Heart right ventricle (tissue), 16 donors: ENCODE results near the gene PHOSPHO1. TPM values are rescaled to one million over a fixed set of nuclear protein-coding genes. Genes with fewer than 3 reads are reported as not detected.
"Not testable (repeated sequence)": the region's sequence is repeated elsewhere in the genome, so short reads cannot be mapped to it uniquely, and the experiment has no call there.

Experiments
- ATAC-seq, 8 donors: fragments of 200-7000 bp; cut with Tn5 transposase; one replicate each; pipeline ENCODE4 v1.9.1; 2020; ENCODE audit warnings: mild to moderate bottlenecking in 8 of 8, moderate library complexity in 8 of 8, moderate number of reproducible peaks in 1 of 8
- DNase-seq, 2 donors: peaks; one replicate each; pipeline ENCODE4 v3.0.0-alpha.2; 2020
- H3K27ac ChIP-seq, 10 donors: fragments of 200-600 bp; sonication (generic) in 2 of 10; one replicate each; pipeline versions ENCODE4 v1.5.0 to v1.8.0; 2020 to 2022; ENCODE audit warnings: mild to moderate bottlenecking in 3 of 10
- H3K27me3 ChIP-seq, 7 donors: fragments of 200-600 bp; one replicate each; pipeline ENCODE4 v1.8.0; 2021 to 2022; ENCODE audit warnings: mild to moderate bottlenecking in 2 of 7
- H3K36me3 ChIP-seq, 9 donors: fragments of 200-600 bp; sonication (generic) in 1 of 9; one replicate each; pipeline versions ENCODE4 v1.5.0 to v1.8.0; 2020 to 2022; ENCODE audit warnings: mild to moderate bottlenecking in 2 of 9
- H3K4me1 ChIP-seq, 9 donors: fragments of 200-600 bp; sonication (generic) in 1 of 9; one replicate each; pipeline versions ENCODE4 v1.5.0 to v1.8.0; 2020 to 2022; ENCODE audit warnings: mild to moderate bottlenecking in 4 of 9
- H3K4me3 ChIP-seq, 10 donors: fragments of 200-600 bp; sonication (generic) in 2 of 10; one replicate each; pipeline versions ENCODE4 v1.5.0 to v1.8.0; 2020 to 2022; ENCODE audit warnings: mild to moderate bottlenecking in 7 of 10, moderate library complexity in 2 of 10
- H3K9me3 ChIP-seq, 11 donors: fragments of 200-600 bp in 10 of 11; sonication (generic) in 2 of 11; one replicate each; pipeline versions ENCODE4 v1.5.0 to v1.8.0; 2013 to 2022; ENCODE audit warnings: mild to moderate bottlenecking in 2 of 11, control low read depth in 1 of 11, moderate library complexity in 1 of 11
- CTCF ChIP-seq, 9 donors: fragments of 200-600 bp; sonication (generic) in 2 of 9; IDR thresholded peaks; one replicate each; pipeline versions ENCODE4 v1.5.0 to v1.8.0; 2021 to 2022; ENCODE audit warnings: antibody characterized with exemption in 9 of 9, mild to moderate bottlenecking in 5 of 9, moderate library complexity in 1 of 9
- WGBS, 2 donors: extraction: QIAGEN DNeasy Blood & Tissue Kit; methylation state at CpG; one replicate each; pipeline ENCODE4 v1.1.7; 2013; ENCODE audit warnings: inconsistent platforms in 1 of 2; 5-methylcytosine and 5-hydroxymethylcytosine counted together
- intact Hi-C, 10 donors: fragments of 100-400 bp; cut with DNase I; formaldehyde crosslinking; loops; one replicate each; pipeline versions ENCODE4 v1.11.1 to v1.14.2; 2022
- long read RNA-seq, 3 donors: library from polyadenylated mRNA; unstranded; transcript quantifications; one replicate each; pipeline ENCODE4 v2.0.0, GENCODE V29; 2020 to 2021
- polyA plus RNA-seq, 2 donors: library from polyadenylated mRNA; stranded (reverse); fragments of 200-250 nt; gene quantifications; one replicate each; pipeline ENCODE4 v1.2.3, GENCODE V29; 2013
- total RNA-seq, 10 donors: library from RNA; stranded (reverse); fragmentation: NEBNext Ultra II Directional in 3 of 10; extraction: Animal tissue kit (Norgen Biotek cat#: 25700) in 3 of 10; gene quantifications; one replicate each; pipeline versions ENCODE4 v1.2.1 to v1.2.4, GENCODE V29; 2021 to 2023
- donor health status: Arrhythmogenic right ventricular cardiomyopathy.
- donor health status: ischemic (EF 13 %, LVEDD 7.1; RV severe dilation, severe dysfunction).
- donor health status: healthy with polysubstance abuse.
- donor health status: DM: no; HTN: yes; CAD: no.
- donor health status: DM: no; HTN: no; CAD: no.
- donor health status: ischemic (EF 25% LVEDD 6.9; RV normal size, moderate dysfunction).
- donor health status: ischemic (EF 25% LVEDD 5.7; RV mildly dilated, moderate dysfunction).
- donor health status: healthy.
- donor health status: DM: yes; HTN: yes; CAD: no.
- donor health status: Ischemic cardiomyopathy.
- donor health status: ischemic (EF 35%, LVEDD 5.7; RV mildly dilated, moderate dysfunction).
- donor health status: nonischemic (EF 11% LVEDD 7.7; RV severe dilation, severe dysfunction).
- donor health status: DM: yes; HTN: yes; CAD: no.
- donor health status: PGD.
- donor health status: ischemic (EF 29% LVEDD 5.4; RV normal size, mild dysfunction).
- donor health status: nonischemic (EF 23%, LVEDD 6.1; RV moderate dilation, normal function).

PHOSPHO1 gene
- total RNA-seq (1 to 10 TPM in 4 of 10 donors, under 1 TPM in 6; 0.14 to 1.9 (median 0.49) TPM), polyA plus RNA-seq (1 to 10 TPM in 1 of 2 donors, under 1 TPM in 1; 0.52 to 1.1 TPM)
- long read RNA-seq, donor 1 = 0 reads
- long read RNA-seq, donor 2 = 0 reads
- long read RNA-seq, donor 3 = 0 reads

GRCh38 chr17:49230636-49231562 lies at the start of gene PHOSPHO1:
Gene PHOSPHO1 (minus strand): TSS chr17:49230787. CDS start chr17:49226691, 4,096 bp downstream.
- Histone ChIP-seq H3K27me3 (peaks cover 0 to 29% (median 5%) of the 10 kb centered on the region in 7 donors), H3K4me1 (peaks cover 0 to 30% (median 15%) of the 10 kb centered on the region in 9 donors), H3K36me3 (no peaks in the 10 kb centered on the region), H3K9me3 (no peaks in the 10 kb centered on the region), H3K27ac (peak within 1 kb of the TSS in 6 of 10 donors; percentile 1 to 77 (median 49)), H3K4me3 (peak within 1 kb of the TSS; percentile 42 to 75 (median 62))
- peak; percentile 88 to 90 for DNase-seq
- intact Hi-C loops = no loop called here
- TF ChIP-seq CTCF (IDR thresholded peaks at IDR 0.05) = no peak
- peak; percentile 92 to 98 (median 96) for ATAC-seq
- WGBS, 2 donors = 4 to 5% methylated on average over 58 of the region's 58 CpGs

- H3K9me3 ChIP-seq = peaks cover 0 to 6% (median 0%) of the 10 kb centered on the region in 11 donors
- intact Hi-C loops = no loop called here
- H3K4me3 ChIP-seq = no peak overlapping the region
- no peaks in the 10 kb centered on the region for H3K27me3 ChIP-seq
- 92 to 95% methylated on average over 5 of the region's 5 CpGs for WGBS, 2 donors
- ATAC-seq = no peak
- DNase-seq = no peak
- H3K27ac ChIP-seq = no peak overlapping the region
- no peak for TF ChIP-seq CTCF (IDR thresholded peaks at IDR 0.05)
- H3K36me3 ChIP-seq = no peaks in the 10 kb centered on the region
- H3K4me1 ChIP-seq = no peaks in the 10 kb centered on the region
These were observed 49.5 kb upstream of the PHOSPHO1 start for GRCh38 chr17:49280061-49280460.

- intact Hi-C loops, DNase-seq, H3K4me1 ChIP-seq, H3K9me3 ChIP-seq, H3K4me3 ChIP-seq, H3K27ac ChIP-seq, H3K27me3 ChIP-seq, ATAC-seq, H3K36me3 ChIP-seq: not testable (repeated sequence)
- 91 to 92% methylated on average over 11 of the region's 11 CpGs for WGBS, 2 donors
These were observed 48.9 kb upstream of the PHOSPHO1 start for GRCh38 chr17:49279263-49280015.

GRCh38 chr17:49278076-49278475 lies 47.5 kb upstream of the PHOSPHO1 start:
- Histone ChIP-seq H3K36me3 (no peaks in the 10 kb centered on the region), H3K9me3 (peaks cover 0 to 6% (median 0%) of the 10 kb centered on the region in 11 donors), H3K27me3 (no peaks in the 10 kb centered on the region), H3K4me1 (no peaks in the 10 kb centered on the region), H3K27ac (no peak overlapping the region), H3K4me3 (no peak overlapping the region)
- DNase-seq = no peak
- no peak for ATAC-seq
- intact Hi-C loops = no loop called here
- TF ChIP-seq CTCF (IDR thresholded peaks at IDR 0.05) = no peak
- WGBS, 2 donors = 37 to 44% methylated on average over 3 of the region's 3 CpGs
